ENCODE measurements around the gene CAPN6.

- no peak for TF ChIP-seq CTCF (IDR thresholded peaks at IDR 0.05 in 4 of 5, conservative IDR thresholded peaks at IDR 0.05 in 1 of 5)
- TF ChIP-seq POLR2A (IDR thresholded peaks at IDR 0.05): no peak
These were observed 18.6 kb upstream of the CAPN6 start for GRCh38 chrX:111288841-111289240.

Data from gastrocnemius medialis (tissue), 4 donors.